H9 (cell line): ENCODE results near the gene HNF4A. TPM values are rescaled to one million over a fixed set of nuclear protein-coding genes. Genes with fewer than 3 reads are reported as not detected.

Experiments
- DNase-seq: peaks from one replicate; pipeline ENCODE4 v3.0.0-alpha.2; 2017
- H2AFZ ChIP-seq: one replicate; pipeline ENCODE4 v1.6.1; 2013; ENCODE audit warnings: mild to moderate bottlenecking, low read length, control low read depth, moderate library complexity
- H2AK5ac ChIP-seq: 2 replicates; pipeline ENCODE4 v1.6.1; 2013; ENCODE audit warnings: low read length, control low read depth, mixed read lengths; ENCODE audit not compliant: insufficient read length
- H2BK120ac ChIP-seq: one replicate; pipeline ENCODE4 v1.6.1; 2013; ENCODE audit warnings: low read depth, mild to moderate bottlenecking, low read length, control low read depth, inconsistent platforms; ENCODE audit not compliant: poor library complexity, severe bottlenecking
- H2BK12ac ChIP-seq: 2 replicates; pipeline ENCODE4 v1.6.1; 2013; ENCODE audit warnings: low read length, control low read depth, mixed read lengths, low read depth; ENCODE audit not compliant: insufficient read length
- H2BK15ac ChIP-seq: 2 replicates; pipeline ENCODE4 v1.6.1; 2013; ENCODE audit warnings: low read depth, low read length, control low read depth
- H2BK20ac ChIP-seq: one replicate; pipeline ENCODE4 v1.6.1; 2013; ENCODE audit warnings: low read depth, mild to moderate bottlenecking, low read length, control low read depth, inconsistent platforms; ENCODE audit not compliant: poor library complexity, severe bottlenecking
- H2BK5ac ChIP-seq: 2 replicates; pipeline ENCODE4 v1.6.1; 2013; ENCODE audit warnings: low read length, control low read depth, mixed read lengths; ENCODE audit not compliant: insufficient read length
- H3K14ac ChIP-seq: 2 replicates; pipeline ENCODE4 v1.6.1; 2013; ENCODE audit warnings: low read length, control low read depth; ENCODE audit not compliant: insufficient read depth
- H3K18ac ChIP-seq: 2 replicates; pipeline ENCODE4 v1.6.1; 2013; ENCODE audit warnings: low read depth, mild to moderate bottlenecking, mixed read lengths, low read length, control low read depth; ENCODE audit not compliant: insufficient read length
- H3K23ac ChIP-seq: 2 replicates; pipeline ENCODE4 v1.6.1; 2013; ENCODE audit warnings: low read length, control low read depth, mixed read lengths, low read depth; ENCODE audit not compliant: insufficient read length
- H3K23me2 ChIP-seq: 2 replicates; pipeline ENCODE4 v1.6.1; 2013; ENCODE audit warnings: low read depth, mild to moderate bottlenecking, mixed read lengths, low read length, control low read depth; ENCODE audit not compliant: insufficient read length, poor library complexity, severe bottlenecking
- H3K27ac ChIP-seq: 2 replicates; pipeline ENCODE4 v1.5.1; 2013; ENCODE audit warnings: low read length, control low read depth, mixed read lengths, low read depth; ENCODE audit not compliant: insufficient read length
- H3K27me3 ChIP-seq: 2 replicates; pipeline ENCODE4 v1.6.1; 2013; ENCODE audit warnings: low read length, control low read depth, inconsistent platforms; ENCODE audit not compliant: insufficient read depth
- H3K4ac ChIP-seq: 2 replicates; pipeline ENCODE4 v1.6.1; 2013; ENCODE audit warnings: low read depth, mild to moderate bottlenecking, control low read depth, inconsistent platforms, low read length, moderate library complexity
- H3K4me1 ChIP-seq: 2 replicates; pipeline ENCODE4 v1.6.1; 2013; ENCODE audit warnings: low read length, control low read depth, inconsistent platforms; ENCODE audit not compliant: insufficient read depth
- H3K4me2 ChIP-seq: 2 replicates; pipeline ENCODE4 v1.6.1; 2013; ENCODE audit warnings: low read length, control low read depth, mixed read lengths; ENCODE audit not compliant: insufficient read length, insufficient read depth
- H3K56ac ChIP-seq: 2 replicates; pipeline ENCODE4 v1.6.1; 2013; ENCODE audit warnings: low read depth, mild to moderate bottlenecking, mixed read lengths, low read length, control low read depth; ENCODE audit not compliant: insufficient read length
- H3K79me1 ChIP-seq: 2 replicates; pipeline ENCODE4 v1.6.1; 2013; ENCODE audit warnings: low read depth, mild to moderate bottlenecking, moderate library complexity, low read length, control low read depth, inconsistent platforms; ENCODE audit not compliant: insufficient read depth, poor library complexity, severe bottlenecking
- H3K79me2 ChIP-seq: 2 replicates; pipeline ENCODE4 v1.6.1; 2013; ENCODE audit warnings: low read length, control low read depth, inconsistent platforms; ENCODE audit not compliant: insufficient read depth
- H3K9ac ChIP-seq: 2 replicates; pipeline ENCODE4 v1.6.1; 2013; ENCODE audit warnings: low read length, control low read depth, mixed read lengths; ENCODE audit not compliant: insufficient read length; ENCODE audit errors: extremely low read depth
- H3K9me3 ChIP-seq: one replicate; pipeline ENCODE4 v1.6.1; 2013; ENCODE audit warnings: low read depth, low read length, inconsistent platforms; ENCODE audit not compliant: control insufficient read depth
- H3T11ph ChIP-seq: one replicate; pipeline ENCODE4 v1.6.1; 2013; ENCODE audit warnings: mild to moderate bottlenecking, low read length, control low read depth, inconsistent platforms
- H4K20me1 ChIP-seq: one replicate; pipeline ENCODE4 v1.6.1; 2013; ENCODE audit not compliant: control insufficient read depth, insufficient read length, insufficient read depth
- H4K5ac ChIP-seq: 2 replicates; pipeline ENCODE4 v1.6.1; 2013; ENCODE audit warnings: low read depth, mild to moderate bottlenecking, mixed read lengths, low read length, control low read depth; ENCODE audit not compliant: insufficient read length
- H4K8ac ChIP-seq: replicated peaks from 2 replicates; pipeline ENCODE4 v1.6.1; 2013; ENCODE audit warnings: low read length, control low read depth, mixed read lengths, low read depth; ENCODE audit not compliant: insufficient read length
- H4K91ac ChIP-seq: 2 replicates; pipeline ENCODE4 v1.6.1; 2013; ENCODE audit warnings: low read depth, mild to moderate bottlenecking, moderate library complexity, mixed read lengths, low read length, control low read depth; ENCODE audit not compliant: insufficient read length
- H3K27ac Mint-ChIP-seq, 3 experiments: 2 replicates in 2 of 3; 3 replicates in 1 of 3; pipeline ENCODE4 v1.8.0; 2020 to 2021; ENCODE audit warnings: mixed read lengths in 3 of 3, mild to moderate bottlenecking in 1 of 3, moderate library complexity in 1 of 3
- H3K27me3 Mint-ChIP-seq: 2 replicates; pipeline ENCODE4 v1.8.0; 2021; ENCODE audit warnings: low read depth, mild to moderate bottlenecking, moderate library complexity, mixed read lengths
- H3K36me3 Mint-ChIP-seq, 3 experiments: 2 replicates in 2 of 3; 3 replicates in 1 of 3; pipeline ENCODE4 v1.8.0; 2020 to 2021; ENCODE audit warnings: low read depth in 3 of 3, mixed read lengths in 3 of 3; ENCODE audit not compliant: insufficient read depth in 1 of 3
- H3K4me1 Mint-ChIP-seq, 2 experiments: 2 replicates each; pipeline ENCODE4 v1.8.0; 2020; ENCODE audit warnings: mixed read lengths in 2 of 2
- H3K4me3 Mint-ChIP-seq, 2 experiments: 2 replicates in 1 of 2; 3 replicates in 1 of 2; pipeline ENCODE4 v1.8.0; 2020 to 2021; ENCODE audit warnings: mild to moderate bottlenecking in 2 of 2, mixed read lengths in 2 of 2, moderate library complexity in 1 of 2
- H3K9me3 Mint-ChIP-seq, 2 experiments: 2 replicates in 1 of 2; 3 replicates in 1 of 2; pipeline ENCODE4 v1.8.0; 2020; ENCODE audit warnings: mild to moderate bottlenecking in 2 of 2, mixed read lengths in 2 of 2, moderate library complexity in 1 of 2
- WGBS: extraction: QIAGEN DNeasy Blood & Tissue Kit; methylation state at CpG from one replicate; pipeline ENCODE4 v1.1.7; 2013; ENCODE audit warnings: missing lambda C conversion rate, low lambda C conversion rate, mixed read lengths; ENCODE audit not compliant: insufficient read length; ENCODE audit errors: extremely low coverage; 5-methylcytosine and 5-hydroxymethylcytosine counted together
- total RNA-seq: library from RNA; stranded (reverse); gene quantifications from 2 replicates; pipeline ENCODE4 v1.2.1, GENCODE V29; 2021
- TF ChIP-seq, protein P1 (sequence below): fragments of 200-600 bp; sonication (generic); conservative IDR thresholded peaks from 3 replicates; pipeline ENCODE4 v1.8.0; 2021; ENCODE audit warnings: antibody characterized with exemption, mild to moderate bottlenecking

Gene HNF4A
- total RNA-seq, 1 experiment from 2014 or later = not detected

DNA sequence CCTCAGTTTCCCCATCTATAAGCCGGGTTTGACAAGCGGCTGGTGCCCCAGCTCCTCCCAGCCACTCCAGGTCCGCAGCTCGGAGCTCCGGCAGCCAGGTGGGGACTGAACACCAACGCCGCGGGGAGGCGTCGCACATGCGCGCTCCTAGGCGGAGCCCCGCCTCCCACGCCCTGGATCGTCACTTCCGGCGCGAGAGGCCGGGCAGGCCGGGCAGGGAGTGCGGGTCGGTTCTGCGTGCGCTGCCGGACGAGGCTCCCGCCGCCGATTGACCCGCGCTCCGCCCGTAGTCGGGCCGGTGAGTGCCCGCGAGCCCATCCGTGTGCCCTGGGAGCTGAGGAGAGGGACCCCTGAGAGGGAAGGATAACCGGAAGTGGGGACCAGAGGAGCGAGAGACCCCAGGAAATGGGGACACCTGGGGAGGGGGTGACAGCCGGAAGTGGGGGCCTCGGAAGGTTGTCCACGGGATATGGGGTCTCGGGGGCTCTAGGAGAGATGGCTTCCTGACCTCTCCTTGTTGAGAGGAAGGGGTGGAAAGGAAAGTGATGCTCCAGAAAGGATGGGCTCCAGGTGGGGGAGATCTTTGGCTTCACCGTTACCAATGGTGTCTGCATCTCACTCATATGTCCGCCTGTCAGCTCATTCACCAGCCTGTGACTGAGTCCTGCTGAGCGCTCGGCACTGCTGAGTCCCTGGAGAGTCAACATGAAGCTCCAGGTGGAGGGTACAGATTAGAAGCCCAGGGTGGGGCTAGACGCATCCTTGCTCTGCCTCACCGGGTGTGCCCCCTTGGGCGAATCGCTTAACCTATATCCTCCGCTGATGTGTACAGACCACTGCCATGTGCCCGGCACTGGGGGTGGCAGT, 120.4 kb downstream of the HNF4A start, which contains the start of gene TTPAL:
Gene TTPAL, plus strand, starts transcription at position 181 of the 867 bp plus-strand sequence. CDS start 4,126 bp downstream, outside the sequence.
- H3K18ac ChIP-seq = peak within 1 kb of the TSS; percentile 29
- peak within 1 kb of the TSS; percentile 83 for H3K4me2 ChIP-seq
- H2BK12ac ChIP-seq = no peak within 1 kb of the TSS
- no peak within 1 kb of the TSS for H4K91ac ChIP-seq
- H3K4me3 Mint-ChIP-seq = peak within 1 kb of the TSS; percentile 91 to 95
- H2BK120ac ChIP-seq = no peak within 1 kb of the TSS
- H3K9me3 Mint-ChIP-seq = no peaks in the 10 kb centered on the region
- H3K79me2 ChIP-seq = no peaks in the 10 kb centered on the region
- no peak within 1 kb of the TSS for H2AK5ac ChIP-seq
- no peak within 1 kb of the TSS for H2BK20ac ChIP-seq
- no peak within 1 kb of the TSS for H3K56ac ChIP-seq
- H4K8ac ChIP-seq = no peak within 1 kb of the TSS
- no peak within 1 kb of the TSS for H3T11ph ChIP-seq
- no peak within 1 kb of the TSS for H2BK5ac ChIP-seq
- H3K27me3 Mint-ChIP-seq = peaks cover 5% of the 10 kb centered on the region
- H3K14ac ChIP-seq = no peak within 1 kb of the TSS
- no peaks in the 10 kb centered on the region for H3K27me3 ChIP-seq
- peaks cover 3% of the 10 kb centered on the region; the same call in 1 of the 2 replicates for H3K4me1 ChIP-seq
- peak; percentile 94 for DNase-seq
- H3K23ac ChIP-seq = no peak within 1 kb of the TSS
- H2BK15ac ChIP-seq = no peak within 1 kb of the TSS; the same call in 1 of the 2 replicates
- H3K4ac ChIP-seq = no peak within 1 kb of the TSS
- H3K36me3 Mint-ChIP-seq = peaks cover 3 to 9% (median 8%) of the 10 kb centered on the region in 3 experiments; a peak in 5 of 7 replicates
- no peaks in the 10 kb centered on the region for H3K9me3 ChIP-seq
- H3K9ac ChIP-seq = peak within 1 kb of the TSS; percentile 53
- peak within 1 kb of the TSS; percentile 80 to 91 (median 91); a peak in 6 of 7 replicates for H3K27ac Mint-ChIP-seq
- peak within 1 kb of the TSS; percentile 1 for H2AFZ ChIP-seq
- H3K23me2 ChIP-seq = no peaks in the 10 kb centered on the region
- H3K79me1 ChIP-seq = no peaks in the 10 kb centered on the region
- H3K4me1 Mint-ChIP-seq = peaks cover 16 to 18% of the 10 kb centered on the region in 2 experiments
- no CpG with 5 or more reads among the region's 55 CpGs for WGBS
- no peak within 1 kb of the TSS for H4K5ac ChIP-seq
- TF ChIP-seq, protein P1, sequence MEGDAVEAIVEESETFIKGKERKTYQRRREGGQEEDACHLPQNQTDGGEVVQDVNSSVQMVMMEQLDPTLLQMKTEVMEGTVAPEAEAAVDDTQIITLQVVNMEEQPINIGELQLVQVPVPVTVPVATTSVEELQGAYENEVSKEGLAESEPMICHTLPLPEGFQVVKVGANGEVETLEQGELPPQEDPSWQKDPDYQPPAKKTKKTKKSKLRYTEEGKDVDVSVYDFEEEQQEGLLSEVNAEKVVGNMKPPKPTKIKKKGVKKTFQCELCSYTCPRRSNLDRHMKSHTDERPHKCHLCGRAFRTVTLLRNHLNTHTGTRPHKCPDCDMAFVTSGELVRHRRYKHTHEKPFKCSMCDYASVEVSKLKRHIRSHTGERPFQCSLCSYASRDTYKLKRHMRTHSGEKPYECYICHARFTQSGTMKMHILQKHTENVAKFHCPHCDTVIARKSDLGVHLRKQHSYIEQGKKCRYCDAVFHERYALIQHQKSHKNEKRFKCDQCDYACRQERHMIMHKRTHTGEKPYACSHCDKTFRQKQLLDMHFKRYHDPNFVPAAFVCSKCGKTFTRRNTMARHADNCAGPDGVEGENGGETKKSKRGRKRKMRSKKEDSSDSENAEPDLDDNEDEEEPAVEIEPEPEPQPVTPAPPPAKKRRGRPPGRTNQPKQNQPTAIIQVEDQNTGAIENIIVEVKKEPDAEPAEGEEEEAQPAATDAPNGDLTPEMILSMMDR = no peak
- H3K27ac ChIP-seq = no peak within 1 kb of the TSS
- no peaks in the 10 kb centered on the region for H4K20me1 ChIP-seq
